HG03442 (cell line): ENCODE measurements around the gene ALDH9A1.

Experiments used
- ATAC-seq: cut with Tn5 transposase; IDR thresholded peaks from one replicate; pipeline ENCODE4 v1.9.1; 2021; ENCODE audit warnings: mild to moderate bottlenecking, moderate library complexity; ENCODE audit not compliant: unreplicated experiment

ALDH9A1 gene

DNA sequence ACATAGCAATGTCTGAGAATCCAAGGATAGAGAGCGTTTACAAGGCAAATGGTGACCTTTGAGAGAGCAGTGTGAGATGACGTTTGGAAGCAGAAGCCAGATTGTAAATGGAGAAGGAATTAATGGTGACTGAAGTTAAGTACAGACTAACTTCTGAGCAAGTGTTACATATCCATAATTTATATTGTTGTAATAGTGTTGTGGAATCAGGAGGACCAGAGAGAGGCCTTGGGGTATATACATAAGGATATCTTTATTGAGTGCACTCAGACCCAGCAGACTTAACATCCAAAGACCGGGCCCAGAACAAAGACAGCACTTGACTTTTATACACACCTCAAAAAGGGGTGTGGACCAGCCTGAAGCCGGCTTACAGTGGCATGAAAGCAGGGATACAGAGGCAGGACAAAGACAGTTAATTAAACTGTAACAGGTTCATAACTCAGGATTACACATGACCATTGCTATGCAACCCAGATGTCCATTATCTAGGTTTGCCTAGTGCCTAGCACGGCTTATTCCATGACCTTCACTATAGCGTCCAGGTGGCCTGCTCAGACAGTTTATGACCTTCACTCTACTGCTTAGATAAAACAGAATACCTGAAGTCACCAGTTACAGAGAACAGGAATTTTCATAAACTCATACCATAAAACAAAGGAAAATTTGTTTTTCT is 70.1 kb downstream of the ALDH9A1 start:
- no peak for ATAC-seq

DNA sequence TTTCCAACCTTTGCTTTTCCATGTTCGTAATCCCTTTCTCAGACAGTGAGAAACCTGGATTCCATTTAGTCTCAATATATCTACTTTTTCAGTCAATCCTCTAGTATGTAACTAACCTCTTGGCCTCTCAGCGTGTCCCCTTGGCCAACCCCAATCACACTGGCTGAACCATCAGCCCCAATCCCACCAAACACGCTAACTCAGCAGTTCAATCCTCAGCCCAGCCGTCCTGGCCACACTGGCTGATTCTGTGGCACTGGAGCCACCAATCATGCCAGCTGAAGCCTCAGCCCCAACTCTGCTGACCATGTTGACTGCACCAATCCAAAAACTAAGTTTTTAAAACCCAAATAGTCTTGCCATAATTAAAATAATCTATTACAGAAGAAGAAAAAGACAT is 73.9 kb downstream of the ALDH9A1 start:
- ATAC-seq: no peak

DNA sequence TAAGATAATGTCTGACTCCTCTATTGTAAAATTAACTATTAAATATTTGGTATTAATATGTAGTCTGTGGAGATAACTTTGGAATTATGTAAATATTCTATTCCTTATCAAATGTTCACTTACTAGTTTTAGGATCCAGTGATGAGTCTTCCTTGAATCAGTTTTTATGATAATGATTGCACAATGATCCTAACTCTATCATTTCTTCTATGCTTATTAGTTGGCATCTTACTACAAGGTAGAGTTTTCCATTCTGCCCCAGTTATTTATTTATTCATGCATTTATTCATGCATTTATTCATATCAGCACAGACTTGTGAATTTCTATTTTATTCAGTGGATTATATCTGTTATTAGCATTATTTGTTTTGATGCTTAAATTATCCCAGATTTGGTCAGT is 74.7 kb downstream of the ALDH9A1 start:
- no peak for ATAC-seq

DNA sequence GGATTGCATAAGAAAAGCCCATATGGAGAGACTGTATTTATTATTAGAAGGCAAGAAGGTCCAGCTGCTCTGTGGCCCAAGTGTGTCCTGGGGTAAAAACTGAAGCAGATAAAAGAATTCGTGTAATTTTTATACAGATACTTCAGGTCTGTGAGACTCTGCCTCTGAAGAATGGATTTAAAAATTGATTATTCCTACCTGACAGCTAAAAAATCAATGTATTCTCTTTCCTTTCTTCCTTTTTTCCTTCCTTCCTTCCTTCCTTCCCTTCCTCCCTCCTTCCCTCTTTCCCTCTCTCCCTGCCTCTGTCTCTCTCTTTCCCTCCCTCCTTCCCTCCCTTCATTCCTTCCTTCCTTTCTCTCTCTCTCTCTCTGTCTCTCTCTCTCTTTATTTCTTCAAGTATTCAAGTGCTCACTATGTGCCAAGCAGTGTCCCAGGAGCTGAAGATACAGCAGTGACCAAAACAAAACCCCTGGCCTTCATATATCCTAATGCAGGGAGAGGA is 78.7 kb downstream of the ALDH9A1 start:
- ATAC-seq: no peak

DNA sequence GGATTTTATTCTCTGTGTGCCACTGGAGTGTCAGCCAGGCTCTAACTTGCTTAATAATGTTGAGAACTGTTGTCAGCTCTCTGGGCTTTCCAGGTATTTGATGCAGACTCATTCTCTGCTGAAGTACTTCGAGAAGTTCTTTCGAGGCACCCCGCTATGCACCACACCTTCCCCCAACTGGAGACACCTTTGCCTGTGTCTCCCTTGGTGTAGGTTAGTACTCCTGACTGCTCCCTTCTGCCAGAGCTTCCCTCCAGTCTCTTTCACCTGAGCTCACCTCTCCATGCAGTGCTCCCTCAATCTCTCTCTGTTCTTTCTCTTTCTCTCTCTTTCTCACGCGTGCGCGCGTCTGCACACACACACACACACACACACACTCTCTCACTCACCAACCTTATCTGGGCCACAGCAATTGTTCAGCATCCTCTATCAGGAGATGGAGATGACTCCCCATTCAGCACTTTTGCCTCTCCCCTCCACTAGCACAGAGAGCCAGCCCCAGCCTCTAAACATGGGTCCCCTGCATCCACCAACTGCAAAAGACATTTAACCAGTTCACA is 81.3 kb downstream of the ALDH9A1 start:
- no peak for ATAC-seq

DNA sequence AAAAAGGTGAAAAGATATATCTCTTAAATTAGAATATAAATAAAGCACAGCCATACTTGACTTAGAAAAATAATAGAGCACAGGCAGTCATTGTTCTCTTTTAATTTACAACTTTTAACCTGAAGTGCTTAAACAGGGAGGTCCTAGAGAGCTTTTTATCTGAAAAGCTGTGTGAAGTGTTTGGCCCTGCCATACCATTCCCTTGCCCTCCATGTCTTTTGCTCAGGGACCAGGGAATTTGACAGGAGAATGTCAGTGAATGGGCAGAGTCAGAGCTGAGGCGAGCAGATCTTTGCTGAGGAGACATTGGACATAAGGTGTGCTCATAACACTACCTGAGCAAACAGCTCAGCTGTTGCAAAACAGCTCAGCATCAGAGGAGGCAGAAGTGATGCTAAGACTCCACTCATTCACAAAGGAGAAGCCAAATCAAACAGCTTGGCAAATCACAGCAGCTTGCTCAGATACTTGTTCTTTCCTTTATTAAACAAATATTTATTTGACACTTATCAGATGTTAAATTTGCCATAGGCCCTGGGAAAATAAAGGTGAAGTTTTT is 82.2 kb downstream of the ALDH9A1 start:
- ATAC-seq: no peak
